H9 (cell line): Measurements from ENCODE around the gene BAG5. TPM values are rescaled to one million over a fixed set of nuclear protein-coding genes. Genes with fewer than 3 reads are reported as not detected.

Experiments used
- DNase-seq: peaks from one replicate; pipeline ENCODE4 v3.0.0-alpha.2; 2017
- H2AFZ ChIP-seq: one replicate; pipeline ENCODE4 v1.6.1; 2013; ENCODE audit warnings: mild to moderate bottlenecking, low read length, control low read depth, moderate library complexity
- H2AK5ac ChIP-seq: 2 replicates; pipeline ENCODE4 v1.6.1; 2013; ENCODE audit warnings: low read length, control low read depth, mixed read lengths; ENCODE audit not compliant: insufficient read length
- H2BK120ac ChIP-seq: one replicate; pipeline ENCODE4 v1.6.1; 2013; ENCODE audit warnings: low read depth, mild to moderate bottlenecking, low read length, control low read depth, inconsistent platforms; ENCODE audit not compliant: poor library complexity, severe bottlenecking
- H2BK12ac ChIP-seq: 2 replicates; pipeline ENCODE4 v1.6.1; 2013; ENCODE audit warnings: low read length, control low read depth, mixed read lengths, low read depth; ENCODE audit not compliant: insufficient read length
- H2BK15ac ChIP-seq: 2 replicates; pipeline ENCODE4 v1.6.1; 2013; ENCODE audit warnings: low read depth, low read length, control low read depth
- H2BK20ac ChIP-seq: one replicate; pipeline ENCODE4 v1.6.1; 2013; ENCODE audit warnings: low read depth, mild to moderate bottlenecking, low read length, control low read depth, inconsistent platforms; ENCODE audit not compliant: poor library complexity, severe bottlenecking
- H2BK5ac ChIP-seq: 2 replicates; pipeline ENCODE4 v1.6.1; 2013; ENCODE audit warnings: low read length, control low read depth, mixed read lengths; ENCODE audit not compliant: insufficient read length
- H3K14ac ChIP-seq: 2 replicates; pipeline ENCODE4 v1.6.1; 2013; ENCODE audit warnings: low read length, control low read depth; ENCODE audit not compliant: insufficient read depth
- H3K18ac ChIP-seq: 2 replicates; pipeline ENCODE4 v1.6.1; 2013; ENCODE audit warnings: low read depth, mild to moderate bottlenecking, mixed read lengths, low read length, control low read depth; ENCODE audit not compliant: insufficient read length
- H3K23ac ChIP-seq: 2 replicates; pipeline ENCODE4 v1.6.1; 2013; ENCODE audit warnings: low read length, control low read depth, mixed read lengths, low read depth; ENCODE audit not compliant: insufficient read length
- H3K23me2 ChIP-seq: 2 replicates; pipeline ENCODE4 v1.6.1; 2013; ENCODE audit warnings: low read depth, mild to moderate bottlenecking, mixed read lengths, low read length, control low read depth; ENCODE audit not compliant: insufficient read length, poor library complexity, severe bottlenecking
- H3K27ac ChIP-seq: 2 replicates; pipeline ENCODE4 v1.5.1; 2013; ENCODE audit warnings: low read length, control low read depth, mixed read lengths, low read depth; ENCODE audit not compliant: insufficient read length
- H3K27me3 ChIP-seq: 2 replicates; pipeline ENCODE4 v1.6.1; 2013; ENCODE audit warnings: low read length, control low read depth, inconsistent platforms; ENCODE audit not compliant: insufficient read depth
- H3K4ac ChIP-seq: 2 replicates; pipeline ENCODE4 v1.6.1; 2013; ENCODE audit warnings: low read depth, mild to moderate bottlenecking, control low read depth, inconsistent platforms, low read length, moderate library complexity
- H3K4me1 ChIP-seq: 2 replicates; pipeline ENCODE4 v1.6.1; 2013; ENCODE audit warnings: low read length, control low read depth, inconsistent platforms; ENCODE audit not compliant: insufficient read depth
- H3K4me2 ChIP-seq: 2 replicates; pipeline ENCODE4 v1.6.1; 2013; ENCODE audit warnings: low read length, control low read depth, mixed read lengths; ENCODE audit not compliant: insufficient read length, insufficient read depth
- H3K56ac ChIP-seq: 2 replicates; pipeline ENCODE4 v1.6.1; 2013; ENCODE audit warnings: low read depth, mild to moderate bottlenecking, mixed read lengths, low read length, control low read depth; ENCODE audit not compliant: insufficient read length
- H3K79me1 ChIP-seq: 2 replicates; pipeline ENCODE4 v1.6.1; 2013; ENCODE audit warnings: low read depth, mild to moderate bottlenecking, moderate library complexity, low read length, control low read depth, inconsistent platforms; ENCODE audit not compliant: insufficient read depth, poor library complexity, severe bottlenecking
- H3K79me2 ChIP-seq: 2 replicates; pipeline ENCODE4 v1.6.1; 2013; ENCODE audit warnings: low read length, control low read depth, inconsistent platforms; ENCODE audit not compliant: insufficient read depth
- H3K9ac ChIP-seq: 2 replicates; pipeline ENCODE4 v1.6.1; 2013; ENCODE audit warnings: low read length, control low read depth, mixed read lengths; ENCODE audit not compliant: insufficient read length; ENCODE audit errors: extremely low read depth
- H3K9me3 ChIP-seq: one replicate; pipeline ENCODE4 v1.6.1; 2013; ENCODE audit warnings: low read depth, low read length, inconsistent platforms; ENCODE audit not compliant: control insufficient read depth
- H3T11ph ChIP-seq: one replicate; pipeline ENCODE4 v1.6.1; 2013; ENCODE audit warnings: mild to moderate bottlenecking, low read length, control low read depth, inconsistent platforms
- H4K20me1 ChIP-seq: one replicate; pipeline ENCODE4 v1.6.1; 2013; ENCODE audit not compliant: control insufficient read depth, insufficient read length, insufficient read depth
- H4K5ac ChIP-seq: 2 replicates; pipeline ENCODE4 v1.6.1; 2013; ENCODE audit warnings: low read depth, mild to moderate bottlenecking, mixed read lengths, low read length, control low read depth; ENCODE audit not compliant: insufficient read length
- H4K8ac ChIP-seq: replicated peaks from 2 replicates; pipeline ENCODE4 v1.6.1; 2013; ENCODE audit warnings: low read length, control low read depth, mixed read lengths, low read depth; ENCODE audit not compliant: insufficient read length
- H4K91ac ChIP-seq: 2 replicates; pipeline ENCODE4 v1.6.1; 2013; ENCODE audit warnings: low read depth, mild to moderate bottlenecking, moderate library complexity, mixed read lengths, low read length, control low read depth; ENCODE audit not compliant: insufficient read length
- H3K27ac Mint-ChIP-seq, 3 experiments: 2 replicates in 2 of 3; 3 replicates in 1 of 3; pipeline ENCODE4 v1.8.0; 2020 to 2021; ENCODE audit warnings: mixed read lengths in 3 of 3, mild to moderate bottlenecking in 1 of 3, moderate library complexity in 1 of 3
- H3K27me3 Mint-ChIP-seq: 2 replicates; pipeline ENCODE4 v1.8.0; 2021; ENCODE audit warnings: low read depth, mild to moderate bottlenecking, moderate library complexity, mixed read lengths
- H3K36me3 Mint-ChIP-seq, 3 experiments: 2 replicates in 2 of 3; 3 replicates in 1 of 3; pipeline ENCODE4 v1.8.0; 2020 to 2021; ENCODE audit warnings: low read depth in 3 of 3, mixed read lengths in 3 of 3; ENCODE audit not compliant: insufficient read depth in 1 of 3
- H3K4me1 Mint-ChIP-seq, 2 experiments: 2 replicates each; pipeline ENCODE4 v1.8.0; 2020; ENCODE audit warnings: mixed read lengths in 2 of 2
- H3K4me3 Mint-ChIP-seq, 2 experiments: 2 replicates in 1 of 2; 3 replicates in 1 of 2; pipeline ENCODE4 v1.8.0; 2020 to 2021; ENCODE audit warnings: mild to moderate bottlenecking in 2 of 2, mixed read lengths in 2 of 2, moderate library complexity in 1 of 2
- H3K9me3 Mint-ChIP-seq, 2 experiments: 2 replicates in 1 of 2; 3 replicates in 1 of 2; pipeline ENCODE4 v1.8.0; 2020; ENCODE audit warnings: mild to moderate bottlenecking in 2 of 2, mixed read lengths in 2 of 2, moderate library complexity in 1 of 2
- WGBS: extraction: QIAGEN DNeasy Blood & Tissue Kit; methylation state at CpG from one replicate; pipeline ENCODE4 v1.1.7; 2013; ENCODE audit warnings: missing lambda C conversion rate, low lambda C conversion rate, mixed read lengths; ENCODE audit not compliant: insufficient read length; ENCODE audit errors: extremely low coverage; 5-methylcytosine and 5-hydroxymethylcytosine counted together
- total RNA-seq: library from RNA; stranded (reverse); gene quantifications from 2 replicates; pipeline ENCODE4 v1.2.1, GENCODE V29; 2021
- TF ChIP-seq, protein P1 (sequence below): fragments of 200-600 bp; sonication (generic); conservative IDR thresholded peaks from 3 replicates; pipeline ENCODE4 v1.8.0; 2021; ENCODE audit warnings: antibody characterized with exemption, mild to moderate bottlenecking

The BAG5 gene
- total RNA-seq, 1 experiment from 2014 or later = 38.0 TPM

DNA sequence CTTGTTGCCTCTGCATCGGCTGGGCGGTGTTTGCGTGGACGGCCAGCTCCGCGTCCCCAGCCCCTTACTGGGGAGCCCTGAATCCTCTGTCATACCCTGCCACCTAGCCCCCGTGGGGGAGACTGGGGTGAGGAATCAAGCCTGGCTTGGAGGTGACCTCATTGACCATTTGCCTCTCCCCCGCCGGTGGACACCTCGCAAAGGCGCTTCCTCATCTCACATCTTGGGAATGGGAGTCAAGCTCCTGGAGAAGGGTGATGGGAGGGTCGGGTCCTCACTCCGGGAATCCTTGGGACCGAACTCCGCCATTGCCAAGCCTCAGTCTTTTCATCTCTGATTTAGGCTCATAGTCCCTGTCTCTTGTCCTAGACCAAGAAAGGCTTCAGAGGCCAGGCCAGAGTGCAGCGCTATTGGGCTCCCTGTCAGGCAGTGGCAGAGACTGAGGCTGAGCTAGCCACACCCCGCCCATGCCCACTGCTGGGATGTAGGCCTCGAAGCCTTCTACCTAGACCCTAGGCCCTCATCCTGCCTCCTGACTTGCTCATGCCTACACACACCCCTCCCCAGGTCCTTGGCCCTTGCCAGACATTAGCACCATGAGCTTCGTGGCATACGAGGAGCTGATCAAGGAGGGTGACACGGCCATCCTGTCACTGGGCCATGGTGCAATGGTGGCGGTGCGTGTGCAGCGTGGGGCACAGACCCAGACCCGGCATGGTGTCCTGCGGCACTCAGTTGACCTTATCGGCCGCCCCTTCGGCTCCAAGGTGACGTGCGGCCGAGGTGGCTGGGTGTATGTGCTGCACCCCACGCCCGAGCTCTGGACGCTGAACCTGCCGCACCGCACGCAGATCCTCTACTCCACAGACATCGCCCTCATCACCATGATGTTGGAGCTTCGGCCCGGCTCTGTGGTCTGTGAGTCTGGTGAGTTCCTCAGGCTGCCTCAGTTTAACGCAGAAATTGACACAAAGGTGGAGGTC, 32.8 kb downstream of the BAG5 start:
- Histone ChIP-seq H3K4me1 (no peaks in the 10 kb centered on the region; the same call in 1 of the 2 replicates), H3T11ph (no peak overlapping the region), H3K27ac (no peak overlapping the region), H3K14ac (peak overlapping the region; percentile 89), H2BK20ac (no peak overlapping the region), H2AK5ac (no peak overlapping the region), H3K4ac (no peak overlapping the region), H3K23me2 (peaks cover 8% of the 10 kb centered on the region), H3K23ac (no peak overlapping the region), H2BK15ac (no peak overlapping the region), H4K91ac (no peak overlapping the region), H3K4me2 (peak overlapping the region; percentile 93), H4K5ac (no peak overlapping the region), H3K18ac (no peak overlapping the region), H2BK120ac (no peak overlapping the region), H3K56ac (no peak overlapping the region), H3K79me2 (peaks cover 10% of the 10 kb centered on the region; the same call in 1 of the 2 replicates), H4K20me1 (peaks cover 4% of the 10 kb centered on the region), H2AFZ (no peak overlapping the region), H4K8ac (no peak overlapping the region), H3K9ac (peak overlapping the region; percentile 64), H3K27me3 (no peaks in the 10 kb centered on the region), H2BK5ac (no peak overlapping the region), H3K79me1 (peaks cover 13% of the 10 kb centered on the region), H3K9me3 (no peaks in the 10 kb centered on the region), H2BK12ac (no peak overlapping the region)
- no CpG with 5 or more reads among the region's 42 CpGs for WGBS
- H3K4me1 Mint-ChIP-seq = peaks cover 14 to 34% of the 10 kb centered on the region in 2 experiments
- H3K36me3 Mint-ChIP-seq = peaks cover 0 to 8% (median 4%) of the 10 kb centered on the region in 3 experiments; a peak in 5 of 7 replicates
- peak overlapping the region; percentile 91 to 97 for H3K4me3 Mint-ChIP-seq
- DNase-seq = peak; percentile 27
- TF ChIP-seq, protein P1, sequence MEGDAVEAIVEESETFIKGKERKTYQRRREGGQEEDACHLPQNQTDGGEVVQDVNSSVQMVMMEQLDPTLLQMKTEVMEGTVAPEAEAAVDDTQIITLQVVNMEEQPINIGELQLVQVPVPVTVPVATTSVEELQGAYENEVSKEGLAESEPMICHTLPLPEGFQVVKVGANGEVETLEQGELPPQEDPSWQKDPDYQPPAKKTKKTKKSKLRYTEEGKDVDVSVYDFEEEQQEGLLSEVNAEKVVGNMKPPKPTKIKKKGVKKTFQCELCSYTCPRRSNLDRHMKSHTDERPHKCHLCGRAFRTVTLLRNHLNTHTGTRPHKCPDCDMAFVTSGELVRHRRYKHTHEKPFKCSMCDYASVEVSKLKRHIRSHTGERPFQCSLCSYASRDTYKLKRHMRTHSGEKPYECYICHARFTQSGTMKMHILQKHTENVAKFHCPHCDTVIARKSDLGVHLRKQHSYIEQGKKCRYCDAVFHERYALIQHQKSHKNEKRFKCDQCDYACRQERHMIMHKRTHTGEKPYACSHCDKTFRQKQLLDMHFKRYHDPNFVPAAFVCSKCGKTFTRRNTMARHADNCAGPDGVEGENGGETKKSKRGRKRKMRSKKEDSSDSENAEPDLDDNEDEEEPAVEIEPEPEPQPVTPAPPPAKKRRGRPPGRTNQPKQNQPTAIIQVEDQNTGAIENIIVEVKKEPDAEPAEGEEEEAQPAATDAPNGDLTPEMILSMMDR = no peak
- peaks cover 20% of the 10 kb centered on the region for H3K27me3 Mint-ChIP-seq
- H3K27ac Mint-ChIP-seq = peak overlapping the region; percentile 67 to 94 (median 68); a peak in 4 of 7 replicates
- no peaks in the 10 kb centered on the region; a peak in 2 of 5 replicates for H3K9me3 Mint-ChIP-seq
